Liver (tissue), 9 donors: ENCODE data around the gene PPP2R5C. TPM values are rescaled to one million over a fixed set of nuclear protein-coding genes. Genes with fewer than 3 reads are reported as not detected.

Experiments
- DNase-seq: peaks from one replicate; pipeline ENCODE4 v3.0.0-alpha.2; 2017; ENCODE audit warnings: low spot score
- H3K27ac ChIP-seq, 2 donors: one replicate each; pipeline ENCODE4 v1.7.0; 2013; ENCODE audit warnings: inconsistent platforms in 2 of 2, low read length in 2 of 2, control low read depth in 1 of 2, low read depth in 1 of 2, mild to moderate bottlenecking in 1 of 2
- H3K27me3 ChIP-seq, 4 donors: one replicate each; pipeline versions ENCODE4 v1.6.1 to v1.7.0; 2013; ENCODE audit warnings: low read length in 3 of 4, inconsistent platforms in 1 of 4, mild to moderate bottlenecking in 1 of 4, moderate library complexity in 1 of 4; ENCODE audit not compliant: control insufficient read depth in 4 of 4, insufficient read depth in 4 of 4
- H3K36me3 ChIP-seq, 4 donors: one replicate each; pipeline versions ENCODE4 v1.6.1 to v1.7.0; 2013; ENCODE audit warnings: low read length in 3 of 4, mild to moderate bottlenecking in 3 of 4, low read depth in 1 of 4, moderate library complexity in 1 of 4; ENCODE audit not compliant: control insufficient read depth in 4 of 4, insufficient read depth in 3 of 4
- H3K4me1 ChIP-seq, 4 donors: one replicate each; pipeline versions ENCODE4 v1.6.1 to v1.7.0; 2013; ENCODE audit warnings: low read length in 3 of 4, mild to moderate bottlenecking in 3 of 4, moderate library complexity in 1 of 4; ENCODE audit not compliant: control insufficient read depth in 4 of 4, insufficient read depth in 4 of 4
- H3K4me3 ChIP-seq, 3 donors: one replicate each; pipeline versions ENCODE4 v1.6.1 to v1.7.0; 2013; ENCODE audit warnings: low read length in 3 of 3, control low read depth in 1 of 3, low read depth in 1 of 3, mild to moderate bottlenecking in 1 of 3
- H3K9ac ChIP-seq, 2 donors: one replicate each; pipeline ENCODE4 v1.7.0; 2013; ENCODE audit warnings: low read length in 2 of 2, mild to moderate bottlenecking in 2 of 2, moderate library complexity in 2 of 2, control low read depth in 1 of 2, low read depth in 1 of 2
- H3K9me3 ChIP-seq, 4 donors: one replicate each; pipeline versions ENCODE4 v1.6.1 to v1.7.0; 2013; ENCODE audit warnings: low read length in 3 of 4; ENCODE audit not compliant: control insufficient read depth in 4 of 4
- ATF3 ChIP-seq: IDR thresholded peaks from 2 replicates; pipeline ENCODE4 v1.6.1; 2016; ENCODE audit warnings: antibody characterized with exemption
- EGR1 ChIP-seq, 2 donors: IDR thresholded peaks; 2 replicates each; pipeline ENCODE4 v1.6.1; 2016 to 2018; ENCODE audit warnings: antibody characterized with exemption in 2 of 2, low read depth in 2 of 2
- HNF4A ChIP-seq, 2 donors: conservative IDR thresholded peaks; 2 replicates each; pipeline ENCODE4 v1.6.1; 2016; ENCODE audit warnings: antibody characterized with exemption in 2 of 2, mild to moderate bottlenecking in 2 of 2
- HNF4G ChIP-seq: IDR thresholded peaks from 2 replicates; pipeline ENCODE4 v1.6.1; 2016; ENCODE audit warnings: antibody characterized with exemption
- NR2F2 ChIP-seq: IDR thresholded peaks from 2 replicates; pipeline ENCODE4 v1.6.1; 2016; ENCODE audit warnings: antibody characterized with exemption
- REST ChIP-seq: IDR thresholded peaks from 2 replicates; pipeline ENCODE4 v1.6.1; 2016; ENCODE audit warnings: antibody characterized with exemption, mild to moderate bottlenecking
- RXRA ChIP-seq, 2 donors: IDR thresholded peaks; 2 replicates each; pipeline ENCODE4 v1.6.1; 2017 to 2018; ENCODE audit warnings: antibody characterized with exemption in 2 of 2, mild to moderate bottlenecking in 1 of 2
- ZBTB33 ChIP-seq: IDR thresholded peaks from 2 replicates; pipeline ENCODE4 v1.6.1; 2016; ENCODE audit warnings: antibody characterized with exemption
- WGBS: extraction: QIAGEN DNeasy Blood & Tissue Kit; methylation state at CpG from one replicate; pipeline ENCODE4 v1.1.7; 2013; 5-methylcytosine and 5-hydroxymethylcytosine counted together
- polyA plus RNA-seq, 2 donors: library from polyadenylated mRNA; stranded (reverse) in 1 of 2; unstranded in 1 of 2; fragments of 200-250 nt in 1 of 2; fragments of >200 nt in 1 of 2; fragmentation: Nextera tagmentation in 1 of 2; extraction: Ambion mirVana in 1 of 2; gene quantifications; one replicate each; pipeline versions ENCODE4 v1.2.1 to v1.2.3, GENCODE V29; 2013 to 2015
- total RNA-seq, 2 donors: library from RNA; depleted of rRNA; stranded (reverse); fragments of >200 nt; gene quantifications; one replicate each; pipeline ENCODE4 v1.2.3, GENCODE V29; 2014
- donor health status: healthy.
- donor health status: healthy.
- donor health status: healthy.
- donor health status: healthy.
- donor health status: healthy.

Gene PPP2R5C
- total and polyA plus RNA-seq, 4 donors = 33.5 to 52.3 (median 43.9) TPM

GRCh38 chr14:101830271-101830670 lies 68.8 kb downstream of the PPP2R5C start:
- 86% methylated on average over 4 of the region's 4 CpGs for WGBS
- TF ChIP-seq RXRA (IDR thresholded peaks at IDR 0.05) (no peak), NR2F2 (no peak)
- Histone ChIP-seq H3K9ac (no peak overlapping the region), H3K27me3 (no peaks in the 10 kb centered on the region), H3K9me3 (no peaks in the 10 kb centered on the region), H3K36me3 (peaks cover 0 to 5% (median 0%) of the 10 kb centered on the region in 4 donors), H3K4me1 (peaks cover 0 to 12% (median 5%) of the 10 kb centered on the region in 4 donors), H3K27ac (no peak overlapping the region), H3K4me3 (no peak overlapping the region)
- DNase-seq = no peak

GRCh38 chr14:101833045-101833444 lies 71.5 kb downstream of the PPP2R5C start:
- no peak for DNase-seq
- TF ChIP-seq ZBTB33 (no peak), HNF4G (no peak), REST (no peak), EGR1 (IDR thresholded peaks at IDR 0.05; ENCODE audit: low read depth in 2 of 2) (no peak), HNF4A (conservative IDR thresholded peaks at IDR 0.05) (no peak), NR2F2 (no peak)
- no peaks in the 10 kb centered on the region for H3K27me3 ChIP-seq
- H3K9me3 ChIP-seq = no peaks in the 10 kb centered on the region
- H3K27ac ChIP-seq = no peak overlapping the region
- peaks cover 0 to 12% (median 5%) of the 10 kb centered on the region in 4 donors for H3K4me1 ChIP-seq
- no peak overlapping the region for H3K4me3 ChIP-seq
- peaks cover 0 to 5% (median 0%) of the 10 kb centered on the region in 4 donors for H3K36me3 ChIP-seq
- 55% methylated on average over 11 of the region's 11 CpGs for WGBS
- H3K9ac ChIP-seq = no peak overlapping the region

- Histone ChIP-seq H3K27ac (peak overlapping the region in 1 of 2 donors; percentile 10), H3K9me3 (no peaks in the 10 kb centered on the region), H3K27me3 (no peaks in the 10 kb centered on the region), H3K9ac (no peak overlapping the region), H3K36me3 (peaks cover 0 to 5% (median 0%) of the 10 kb centered on the region in 4 donors), H3K4me3 (no peak overlapping the region), H3K4me1 (peaks cover 0 to 12% (median 5%) of the 10 kb centered on the region in 4 donors)
- DNase-seq = no peak
- 90% methylated on average over 4 of the region's 4 CpGs for WGBS
- TF ChIP-seq ZBTB33 = no peak
- no peak for TF ChIP-seq RXRA (IDR thresholded peaks at IDR 0.05)
- no peak for TF ChIP-seq HNF4A (conservative IDR thresholded peaks at IDR 0.05)
- TF ChIP-seq EGR1 (IDR thresholded peaks at IDR 0.05; ENCODE audit: low read depth in 2 of 2) = no peak
- no peak for TF ChIP-seq NR2F2
- TF ChIP-seq HNF4G = no peak
- TF ChIP-seq ATF3 = no peak
These were observed 72.9 kb downstream of the PPP2R5C start for GRCh38 chr14:101834397-101834796.
